Spleen (tissue), 7 donors: ENCODE results near the gene IP6K3.

Experiments
- CTCF ChIP-seq, 11 experiments: fragments of 200-600 bp in 7 of 11; fragments of 450-650 bp in 4 of 11; sonication (generic) in 4 of 11; IDR thresholded peaks in 8 of 11; conservative IDR thresholded peaks in 3 of 11; 1 replicate in 7 of 11; 2 replicates in 4 of 11; pipeline versions ENCODE4 v1.4.0 to v1.8.0; 2016 to 2021; ENCODE audit warnings: antibody characterized with exemption in 11 of 11, inconsistent platforms in 4 of 11, mild to moderate bottlenecking in 1 of 11
- POLR2AphosphoS5 ChIP-seq, 3 donors: sonication (generic); formaldehyde crosslinking; IDR thresholded peaks; one replicate each; pipeline ENCODE4 v1.5.1; 2017; ENCODE audit warnings: antibody characterized with exemption in 3 of 3
- donor health status: DM: no; HTN: no; CAD: no; lungs with moderate emphysema.
- donor health status: DM: no; HTN: no; CAD: no.
- donor health status: DM: no; HTN: no; CAD: no.

DNA sequence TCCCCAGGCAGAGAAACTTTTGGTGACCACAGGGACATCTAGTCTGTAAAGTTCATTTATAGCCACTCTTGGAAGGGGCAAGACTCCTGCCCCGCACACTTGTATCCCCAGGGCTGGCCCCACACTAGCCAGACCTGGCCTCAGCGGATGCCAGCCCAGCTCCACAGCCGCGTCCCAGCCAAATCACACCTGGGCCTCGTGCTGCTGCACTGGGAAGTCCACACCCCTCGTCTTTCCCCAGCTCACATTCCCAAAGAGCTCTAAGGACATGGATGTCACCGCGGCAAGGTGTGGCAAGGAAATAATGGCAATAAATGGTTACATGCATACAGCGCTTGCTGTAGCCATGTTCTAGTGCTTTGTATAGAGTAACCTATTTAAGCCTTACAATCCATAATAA is 8.6 kb downstream of the IP6K3 start:
- TF ChIP-seq CTCF (IDR thresholded peaks at IDR 0.05 in 8 of 11, conservative IDR thresholded peaks at IDR 0.05 in 3 of 11) (no peak), POLR2AphosphoS5 (IDR thresholded peaks at IDR 0.05) (no peak)
